ENCODE measurements around the gene BTBD18.

GRCh38 chr11:57786436-57786835 lies 34.8 kb upstream of the BTBD18 start:
- TF ChIP-seq CTCF (IDR thresholded peaks at IDR 0.05) (no peak), POLR2A (IDR thresholded peaks at IDR 0.05) (no peak)

Measured in testis (tissue), 2 donors.